Stimulated activated CD4-positive, alpha-beta T cell treated with anti-CD3 and anti-CD28 coated beads, Interleukin-15, amount 100 ng/mL, for 48 hours (primary cell): Measurements from ENCODE around the gene LRRC36.

Experiments used
- DNase-seq, 2 donors: peaks; one replicate each; pipeline ENCODE4 v3.0.0-alpha.2; 2020; ENCODE audit warnings: low read depth in 2 of 2

The LRRC36 gene

GRCh38 chr16:67326472-67327309, at the start of gene LRRC36, which contains the start of gene KCTD19:
TSS of gene LRRC36 (plus strand) at chr16:67326815. CDS start at chr16:67326863, 48 bp downstream.
TSS of gene KCTD19 (minus strand) at chr16:67326741. CDS start at chr16:67326707, 34 bp downstream.
- peak; percentile 41 to 68 for DNase-seq

GRCh38 chr16:67277294-67277998, 49.2 kb upstream of the LRRC36 start:
- no peak for DNase-seq

GRCh38 chr16:67277999-67278772, 48.4 kb upstream of the LRRC36 start:
- DNase-seq = no peak

- DNase-seq = peak in 1 of 2 donors; percentile 38
Measured at GRCh38 chr16:67278773-67279295, 47.8 kb upstream of the LRRC36 start.

GRCh38 chr16:67279296-67280089, 47.1 kb upstream of the LRRC36 start, which contains the start of gene PLEKHG4:
TSS of gene PLEKHG4 (plus strand) at chr16:67279532. CDS start at chr16:67280045, 513 bp downstream.
- DNase-seq = peak; percentile 76 to 78

GRCh38 chr16:67280090-67281015, 46.3 kb upstream of the LRRC36 start:
- no peak for DNase-seq

GRCh38 chr16:67281536-67282446, 44.8 kb upstream of the LRRC36 start:
- no peak for DNase-seq

GRCh38 chr16:67282447-67282805, 44.2 kb upstream of the LRRC36 start:
- no peak for DNase-seq

GRCh38 chr16:67283039-67283825, 43.4 kb upstream of the LRRC36 start:
- no peak for DNase-seq

- no peak for DNase-seq
Measured at GRCh38 chr16:67283826-67284555, 42.6 kb upstream of the LRRC36 start.

GRCh38 chr16:67284699-67285646, 41.6 kb upstream of the LRRC36 start:
- no peak for DNase-seq

GRCh38 chr16:67286441-67287235, 40.0 kb upstream of the LRRC36 start:
- DNase-seq = no peak

- no peak for DNase-seq
Measured at GRCh38 chr16:67287960-67288359, 38.7 kb upstream of the LRRC36 start.

GRCh38 chr16:67291461-67291860, 35.2 kb upstream of the LRRC36 start:
- DNase-seq = no peak

GRCh38 chr16:67294171-67294757, 32.4 kb upstream of the LRRC36 start:
- DNase-seq = no peak
